Measurements from ENCODE around the gene TBXT.
"Not testable (repeated sequence)": the region's sequence is repeated elsewhere in the genome, so short reads cannot be mapped to it uniquely, and the experiment has no call there.

The TBXT gene

GRCh38 chr6:166167801-166168615, at the start of gene TBXT:
Gene TBXT (minus strand): TSS chr6:166167851. CDS start chr6:166167591, 260 bp downstream.
- DNase-seq (ENCODE audit: low read depth in 2 of 3, low spot score in 1 of 3) = no peak

GRCh38 chr6:166207284-166207561, 39.6 kb upstream of the TBXT start:
- DNase-seq (ENCODE audit: low read depth in 2 of 3, low spot score in 1 of 3) = no peak

- no peak for DNase-seq (ENCODE audit: low read depth in 2 of 3, low spot score in 1 of 3)
Observed at GRCh38 chr6:166206510-166207283, 39.0 kb upstream of the TBXT start.

- no peak for DNase-seq (ENCODE audit: low read depth in 2 of 3, low spot score in 1 of 3)
Observed at GRCh38 chr6:166206066-166206465, 38.4 kb upstream of the TBXT start.

- no peak for DNase-seq (ENCODE audit: low read depth in 2 of 3, low spot score in 1 of 3)
Observed at GRCh38 chr6:166204852-166205650, 37.4 kb upstream of the TBXT start.

- DNase-seq (ENCODE audit: low read depth in 2 of 3, low spot score in 1 of 3) = no peak
Observed at GRCh38 chr6:166203641-166204222, 36.1 kb upstream of the TBXT start.

- DNase-seq (ENCODE audit: low read depth in 2 of 3, low spot score in 1 of 3) = no peak
Observed at GRCh38 chr6:166203003-166203640, 35.5 kb upstream of the TBXT start.

GRCh38 chr6:166202321-166202733, 34.7 kb upstream of the TBXT start:
- DNase-seq (ENCODE audit: low read depth in 2 of 3, low spot score in 1 of 3) = no peak

- no peak for DNase-seq (ENCODE audit: low read depth in 2 of 3, low spot score in 1 of 3)
Observed at GRCh38 chr6:166201878-166202277, 34.2 kb upstream of the TBXT start.

- DNase-seq (ENCODE audit: low read depth in 2 of 3, low spot score in 1 of 3) = no peak
Observed at GRCh38 chr6:166197361-166197760, 29.7 kb upstream of the TBXT start.

- no peak for DNase-seq (ENCODE audit: low read depth in 2 of 3, low spot score in 1 of 3)
Observed at GRCh38 chr6:166195860-166196238, 28.2 kb upstream of the TBXT start.

GRCh38 chr6:166194914-166195859, 27.5 kb upstream of the TBXT start:
- no peak for DNase-seq (ENCODE audit: low read depth in 2 of 3, low spot score in 1 of 3)

- DNase-seq (ENCODE audit: low read depth in 2 of 3, low spot score in 1 of 3) = no peak
Observed at GRCh38 chr6:166192557-166192956, 24.9 kb upstream of the TBXT start.

GRCh38 chr6:166192136-166192535, 24.5 kb upstream of the TBXT start:
- DNase-seq (ENCODE audit: low read depth in 2 of 3, low spot score in 1 of 3) = no peak

- no peak for DNase-seq (ENCODE audit: low read depth in 2 of 3, low spot score in 1 of 3)
Observed at GRCh38 chr6:166179704-166180103, 12.1 kb upstream of the TBXT start.

GRCh38 chr6:166176106-166176505, 8.5 kb upstream of the TBXT start:
- DNase-seq (ENCODE audit: low read depth in 2 of 3, low spot score in 1 of 3) = no peak

GRCh38 chr6:166175093-166175492, 7.4 kb upstream of the TBXT start:
- DNase-seq (ENCODE audit: low read depth in 2 of 3, low spot score in 1 of 3) = not testable (repeated sequence)

- DNase-seq (ENCODE audit: low read depth in 2 of 3, low spot score in 1 of 3) = no peak
Observed at GRCh38 chr6:166174031-166174430, 6.4 kb upstream of the TBXT start.

- DNase-seq (ENCODE audit: low read depth in 2 of 3, low spot score in 1 of 3) = no peak
Observed at GRCh38 chr6:166173281-166173951, 5.8 kb upstream of the TBXT start.
